HEK293 (cell line): ENCODE measurements around the gene JUND.

ENCODE experiments used
- ATF2 ChIP-seq: fragments of 450-650 bp; formaldehyde crosslinking; IDR thresholded peaks from 2 replicates; pipeline ENCODE4 v1.5.1; 2016; ENCODE audit warnings: missing biosample characterization, missing genetic modification characterization, low read depth
- BCL6B ChIP-seq: fragments of 450-650 bp; formaldehyde crosslinking; IDR thresholded peaks from 2 replicates; pipeline ENCODE4 v1.5.1; 2017; ENCODE audit warnings: missing biosample characterization, missing genetic modification characterization
- HOXC10 ChIP-seq: sonication (generic); formaldehyde crosslinking; IDR thresholded peaks from 2 replicates; pipeline ENCODE4 v1.8.1; 2023; ENCODE audit warnings: mild to moderate bottlenecking, missing genetic modification reagents
- KLF1 ChIP-seq: fragments of 450-650 bp; formaldehyde crosslinking; IDR thresholded peaks from 2 replicates; pipeline ENCODE4 v1.5.1; 2016; ENCODE audit warnings: missing biosample characterization, missing genetic modification characterization
- MZF1 ChIP-seq: fragments of 450-650 bp; formaldehyde crosslinking; IDR thresholded peaks from 2 replicates; pipeline ENCODE4 v1.5.1; 2017; ENCODE audit warnings: missing biosample characterization, missing genetic modification characterization, borderline replicate concordance
- PRDM1 ChIP-seq: fragments of 450-650 bp; formaldehyde crosslinking; IDR thresholded peaks from 2 replicates; pipeline ENCODE4; 2016; ENCODE audit warnings: missing biosample characterization, missing genetic modification characterization
- SETDB1 ChIP-seq: IDR thresholded peaks from one replicate; pipeline ENCODE4 v1.6.1; 2017; ENCODE audit warnings: mild to moderate bottlenecking, low read length, moderate library complexity, mixed read lengths; ENCODE audit not compliant: insufficient read length
- SP2 ChIP-seq: fragments of 450-650 bp; formaldehyde crosslinking; IDR thresholded peaks from 2 replicates; pipeline ENCODE4 v1.5.1; 2016; ENCODE audit warnings: missing biosample characterization, missing genetic modification characterization
- TRIM28 ChIP-seq: IDR thresholded peaks from 2 replicates; pipeline ENCODE4 v1.6.1; 2011; ENCODE audit warnings: low read length, control low read depth, borderline replicate concordance
- ZBTB26 ChIP-seq: fragments of 450-650 bp; formaldehyde crosslinking; optimal IDR thresholded peaks from 2 replicates; pipeline ENCODE3; 2016; ENCODE audit warnings: missing biosample characterization, mild to moderate bottlenecking, missing genetic modification characterization
- ZBTB44 ChIP-seq: fragments of 450-650 bp; IDR thresholded peaks from 2 replicates; pipeline ENCODE4 v1.5.1; 2018; ENCODE audit warnings: missing biosample characterization, mild to moderate bottlenecking, missing genetic modification characterization
- ZBTB8A ChIP-seq: fragments of 450-650 bp; formaldehyde crosslinking; IDR thresholded peaks from 2 replicates; pipeline ENCODE4 v1.5.1; 2016; ENCODE audit warnings: missing biosample characterization, missing genetic modification characterization
- ZNF133 ChIP-seq: fragments of 450-650 bp; formaldehyde crosslinking; IDR thresholded peaks from 2 replicates; pipeline ENCODE4 v1.5.1; 2016; ENCODE audit warnings: missing biosample characterization, missing genetic modification characterization
- ZNF175 ChIP-seq: fragments of 450-650 bp; formaldehyde crosslinking; IDR thresholded peaks from 2 replicates; pipeline ENCODE4 v1.5.1; 2016; ENCODE audit warnings: missing biosample characterization, missing genetic modification characterization
- ZNF341 ChIP-seq: fragments of 450-650 bp; formaldehyde crosslinking; IDR thresholded peaks from 2 replicates; pipeline ENCODE4; 2016; ENCODE audit warnings: low read depth, missing biosample characterization, missing genetic modification characterization
- ZNF433 ChIP-seq: fragments of 450-650 bp; formaldehyde crosslinking; IDR thresholded peaks from 2 replicates; pipeline ENCODE4 v1.5.1; 2016; ENCODE audit warnings: missing biosample characterization, missing genetic modification characterization, low read depth
- ZNF510 ChIP-seq: fragments of 450-650 bp; formaldehyde crosslinking; IDR thresholded peaks from 2 replicates; pipeline ENCODE4 v1.5.1; 2018; ENCODE audit warnings: mild to moderate bottlenecking, missing genetic modification characterization, missing biosample characterization; ENCODE audit not compliant: insufficient replicate concordance
- ZNF513 ChIP-seq: fragments of 450-650 bp; IDR thresholded peaks from 2 replicates; pipeline ENCODE4 v1.5.1; 2018; ENCODE audit warnings: missing biosample characterization, missing genetic modification characterization
- ZNF518A ChIP-seq: fragments of 450-650 bp; formaldehyde crosslinking; conservative IDR thresholded peaks from 2 replicates; pipeline ENCODE4 v1.5.1; 2016; ENCODE audit warnings: low read depth, missing biosample characterization, missing genetic modification characterization
- ZNF544 ChIP-seq: fragments of 450-650 bp; formaldehyde crosslinking; IDR thresholded peaks from 2 replicates; pipeline ENCODE4 v1.5.0; 2017; ENCODE audit warnings: missing biosample characterization, missing genetic modification characterization
- ZNF596 ChIP-seq: fragments of 450-650 bp; IDR thresholded peaks from 2 replicates; pipeline ENCODE4 v1.5.0; 2018; ENCODE audit warnings: missing biosample characterization, mild to moderate bottlenecking, missing genetic modification characterization, moderate library complexity
- ZNF677 ChIP-seq: fragments of 450-650 bp; IDR thresholded peaks from 2 replicates; pipeline ENCODE4 v1.5.0; 2018; ENCODE audit warnings: missing biosample characterization, mild to moderate bottlenecking, missing genetic modification characterization, moderate library complexity
- ZNF747 ChIP-seq: fragments of 450-650 bp; formaldehyde crosslinking; IDR thresholded peaks from 2 replicates; pipeline ENCODE4 v1.5.1; 2016; ENCODE audit warnings: missing biosample characterization, missing genetic modification characterization
- ZSCAN18 ChIP-seq: fragments of 450-650 bp; formaldehyde crosslinking; IDR thresholded peaks from 2 replicates; pipeline ENCODE4 v1.5.1; 2016; ENCODE audit warnings: missing biosample characterization, missing genetic modification characterization

JUND gene

GRCh38 chr19:18281082-18282020 lies at the start of gene JUND (continued):
- TF ChIP-seq ZNF518A (tag by site-specific recombination): no peak
- TF ChIP-seq SP2 (tag by site-specific recombination): peak; percentile 72
- TF ChIP-seq ZBTB26 (tag by site-specific recombination): peak; percentile 63
- TF ChIP-seq ZNF513 (tag by site-specific recombination): peak; percentile 55
- TF ChIP-seq MZF1 (tag by site-specific recombination): no peak
- peak; percentile 25; the same call in 1 of the 2 replicates for TF ChIP-seq HOXC10 (CRISPR knock-in tag)
- no peak for TF ChIP-seq BCL6B (tag by site-specific recombination)
- no peak for TF ChIP-seq ZNF510
- TF ChIP-seq TRIM28: no peak
- TF ChIP-seq PRDM1: no peak
- no peak for TF ChIP-seq SETDB1
- TF ChIP-seq ZSCAN18 (tag by site-specific recombination): no peak
- 0 out of 2 replicates have a peak, but pooled peaks have one; percentile 36 for TF ChIP-seq ZNF677
- TF ChIP-seq KLF1 (tag by site-specific recombination): no peak
- no peak for TF ChIP-seq ZNF433 (tag by site-specific recombination)
- TF ChIP-seq ZNF747 (tag by site-specific recombination): no peak
- TF ChIP-seq ZNF544 (tag by site-specific recombination): no peak
- TF ChIP-seq ZBTB8A (tag by site-specific recombination): peak; percentile 81
- TF ChIP-seq ZNF175 (tag by site-specific recombination): no peak
- TF ChIP-seq ATF2 (tag by site-specific recombination): peak; percentile 96
- peak; percentile 65 for TF ChIP-seq ZNF596
- no peak for TF ChIP-seq ZNF341 (tag by site-specific recombination)
- TF ChIP-seq ZNF133 (tag by site-specific recombination): no peak
- TF ChIP-seq ZBTB44: peak; percentile 47
